Measurements from ENCODE around the gene C6orf58.

C6orf58 gene

GRCh38 chr6:127576874-127577273 is at the start of gene C6orf58:
Gene C6orf58, plus strand, starts transcription at chr6:127577174. Its CDS starts 12 bp downstream, at chr6:127577186.
- DNase-seq (ENCODE audit: low read depth): no peak

GRCh38 chr6:127533011-127533410 is 44.0 kb upstream of the C6orf58 start:
- no peak for DNase-seq (ENCODE audit: low read depth)

- no peak for DNase-seq (ENCODE audit: low read depth)
Measured at GRCh38 chr6:127533736-127534135, 43.2 kb upstream of the C6orf58 start.

GRCh38 chr6:127538750-127539264 is 38.2 kb upstream of the C6orf58 start:
- no peak for DNase-seq (ENCODE audit: low read depth)

- no peak for DNase-seq (ENCODE audit: low read depth)
Measured at GRCh38 chr6:127539272-127539671, 37.7 kb upstream of the C6orf58 start.

GRCh38 chr6:127547215-127547614 is 29.8 kb upstream of the C6orf58 start:
- no peak for DNase-seq (ENCODE audit: low read depth)

- DNase-seq (ENCODE audit: low read depth): no peak
Measured at GRCh38 chr6:127547904-127548649, 28.9 kb upstream of the C6orf58 start.

- no peak for DNase-seq (ENCODE audit: low read depth)
Measured at GRCh38 chr6:127550403-127550802, 26.6 kb upstream of the C6orf58 start.

- DNase-seq (ENCODE audit: low read depth): no peak
Measured at GRCh38 chr6:127554435-127555006, 22.5 kb upstream of the C6orf58 start.

- no peak for DNase-seq (ENCODE audit: low read depth)
Measured at GRCh38 chr6:127561660-127562059, 15.3 kb upstream of the C6orf58 start.

GRCh38 chr6:127564761-127565160 is 12.2 kb upstream of the C6orf58 start:
- DNase-seq (ENCODE audit: low read depth): no peak

GRCh38 chr6:127566119-127566518 is 10.9 kb upstream of the C6orf58 start:
- no peak for DNase-seq (ENCODE audit: low read depth)

GRCh38 chr6:127566651-127567050 is 10.3 kb upstream of the C6orf58 start:
- DNase-seq (ENCODE audit: low read depth): no peak

GRCh38 chr6:127567476-127567875 is 9.5 kb upstream of the C6orf58 start:
- no peak for DNase-seq (ENCODE audit: low read depth)

GRCh38 chr6:127570739-127571389 is 6.1 kb upstream of the C6orf58 start:
- DNase-seq (ENCODE audit: low read depth): no peak

GRCh38 chr6:127578900-127579299 is 1.9 kb downstream of the C6orf58 start:
- no peak for DNase-seq (ENCODE audit: low read depth)

GRCh38 chr6:127581576-127581975 is 4.6 kb downstream of the C6orf58 start:
- DNase-seq (ENCODE audit: low read depth): no peak

- no peak for DNase-seq (ENCODE audit: low read depth)
Measured at GRCh38 chr6:127582777-127583462, 5.9 kb downstream of the C6orf58 start.

- DNase-seq (ENCODE audit: low read depth): no peak
Measured at GRCh38 chr6:127585123-127585522, 8.1 kb downstream of the C6orf58 start.

GRCh38 chr6:127586372-127586771 is 9.4 kb downstream of the C6orf58 start:
- DNase-seq (ENCODE audit: low read depth): no peak

GRCh38 chr6:127587875-127588274 is 10.9 kb downstream of the C6orf58 start:
- DNase-seq (ENCODE audit: low read depth): no peak

GRCh38 chr6:127589135-127589534 is 12.2 kb downstream of the C6orf58 start:
- no peak for DNase-seq (ENCODE audit: low read depth)
